ENCODE measurements around the gene EEPD1.

Gene EEPD1

DNA sequence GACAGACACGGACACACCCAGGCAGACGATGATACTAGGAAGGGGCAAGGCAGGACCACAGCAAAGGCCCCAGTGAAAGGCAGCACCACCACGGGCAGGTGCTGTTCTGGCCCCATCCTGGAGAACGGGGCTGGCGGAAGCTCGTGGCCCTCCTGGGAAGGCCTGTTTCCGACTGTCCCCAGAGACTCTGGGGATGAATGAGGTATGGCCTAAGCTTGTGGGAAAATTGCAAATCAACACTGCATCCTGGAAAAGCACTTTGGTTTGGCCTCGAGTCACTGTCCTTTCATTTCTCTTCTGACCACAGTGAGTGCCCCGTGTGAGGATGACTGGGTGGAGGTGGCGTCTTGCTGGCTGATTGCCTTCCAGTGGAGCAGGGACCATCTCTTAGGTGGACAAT is 155.0 kb downstream of the EEPD1 start:
- POLR2A ChIA-PET, result no interaction called here
- Histone ChIP-seq H3K27ac (ENCODE audit: extremely low read depth, low read depth, low read length) (no peak overlapping the region), H3K9me3 (ENCODE audit: control insufficient read depth, insufficient read depth, low read depth, low read length) (no peaks in the 10 kb centered on the region), H3K4me3 (ENCODE audit: low read depth, low read length) (no peak overlapping the region), H3K36me3 (ENCODE audit: control insufficient read depth in 2 of 2, insufficient read depth in 1 of 2, low read length in 2 of 2) (no peaks in the 10 kb centered on the region), H3K4me1 (ENCODE audit: control insufficient read depth, insufficient read depth, low read length) (peaks cover 11% of the 10 kb centered on the region)
- TF ChIP-seq ZNF707 (tag by site-specific recombination; IDR thresholded peaks at IDR 0.05) (no peak), ZNF521 (tag by site-specific recombination; IDR thresholded peaks at IDR 0.05) (no peak), ZNF747 (tag by site-specific recombination; IDR thresholded peaks at IDR 0.05) (no peak), ZNF701 (tag by site-specific recombination; IDR thresholded peaks at IDR 0.05) (no peak), ZNF623 (tag by site-specific recombination; IDR thresholded peaks at IDR 0.05) (no peak), ZNF138 (tag by site-specific recombination; IDR thresholded peaks at IDR 0.05; ENCODE audit: borderline replicate concordance) (no peak), CTCF (tag by site-specific recombination; IDR thresholded peaks at IDR 0.05) (no peak)
- CTCF ChIA-PET, result interaction anchor here (1.2 to 3.0 kb wide), 3 partner anchors 11 to 16 kb away, joined by 3 to 16 read pairs (median 6); no protein-coding TSS in a partner anchor

- H3K9me3 ChIP-seq (ENCODE audit: control insufficient read depth, insufficient read depth, low read depth, low read length), result no peaks in the 10 kb centered on the region
- no peak overlapping the region for H3K4me3 ChIP-seq (ENCODE audit: low read depth, low read length)
- ChIA-PET CTCF (interaction anchor here (3.0 kb wide), 1 partner anchor 9 kb away, joined by 16 read pairs; no protein-coding TSS in a partner anchor), POLR2A (no interaction called here)
- no peak for TF ChIP-seq ZFP41 (tag by site-specific recombination; IDR thresholded peaks at IDR 0.05; ENCODE audit: borderline replicate concordance)
- TF ChIP-seq RBAK (tag by site-specific recombination; IDR thresholded peaks at IDR 0.05), result no peak
- TF ChIP-seq OSR2 (tag by site-specific recombination; IDR thresholded peaks at IDR 0.05), result no peak
- TF ChIP-seq, protein P1, sequence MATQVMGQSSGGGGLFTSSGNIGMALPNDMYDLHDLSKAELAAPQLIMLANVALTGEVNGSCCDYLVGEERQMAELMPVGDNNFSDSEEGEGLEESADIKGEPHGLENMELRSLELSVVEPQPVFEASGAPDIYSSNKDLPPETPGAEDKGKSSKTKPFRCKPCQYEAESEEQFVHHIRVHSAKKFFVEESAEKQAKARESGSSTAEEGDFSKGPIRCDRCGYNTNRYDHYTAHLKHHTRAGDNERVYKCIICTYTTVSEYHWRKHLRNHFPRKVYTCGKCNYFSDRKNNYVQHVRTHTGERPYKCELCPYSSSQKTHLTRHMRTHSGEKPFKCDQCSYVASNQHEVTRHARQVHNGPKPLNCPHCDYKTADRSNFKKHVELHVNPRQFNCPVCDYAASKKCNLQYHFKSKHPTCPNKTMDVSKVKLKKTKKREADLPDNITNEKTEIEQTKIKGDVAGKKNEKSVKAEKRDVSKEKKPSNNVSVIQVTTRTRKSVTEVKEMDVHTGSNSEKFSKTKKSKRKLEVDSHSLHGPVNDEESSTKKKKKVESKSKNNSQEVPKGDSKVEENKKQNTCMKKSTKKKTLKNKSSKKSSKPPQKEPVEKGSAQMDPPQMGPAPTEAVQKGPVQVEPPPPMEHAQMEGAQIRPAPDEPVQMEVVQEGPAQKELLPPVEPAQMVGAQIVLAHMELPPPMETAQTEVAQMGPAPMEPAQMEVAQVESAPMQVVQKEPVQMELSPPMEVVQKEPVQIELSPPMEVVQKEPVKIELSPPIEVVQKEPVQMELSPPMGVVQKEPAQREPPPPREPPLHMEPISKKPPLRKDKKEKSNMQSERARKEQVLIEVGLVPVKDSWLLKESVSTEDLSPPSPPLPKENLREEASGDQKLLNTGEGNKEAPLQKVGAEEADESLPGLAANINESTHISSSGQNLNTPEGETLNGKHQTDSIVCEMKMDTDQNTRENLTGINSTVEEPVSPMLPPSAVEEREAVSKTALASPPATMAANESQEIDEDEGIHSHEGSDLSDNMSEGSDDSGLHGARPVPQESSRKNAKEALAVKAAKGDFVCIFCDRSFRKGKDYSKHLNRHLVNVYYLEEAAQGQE (tag by site-specific recombination; IDR thresholded peaks at IDR 0.05), result no peak
- TF ChIP-seq ZFP37 (tag by site-specific recombination; IDR thresholded peaks at IDR 0.05), result no peak
- TF ChIP-seq, protein P2, sequence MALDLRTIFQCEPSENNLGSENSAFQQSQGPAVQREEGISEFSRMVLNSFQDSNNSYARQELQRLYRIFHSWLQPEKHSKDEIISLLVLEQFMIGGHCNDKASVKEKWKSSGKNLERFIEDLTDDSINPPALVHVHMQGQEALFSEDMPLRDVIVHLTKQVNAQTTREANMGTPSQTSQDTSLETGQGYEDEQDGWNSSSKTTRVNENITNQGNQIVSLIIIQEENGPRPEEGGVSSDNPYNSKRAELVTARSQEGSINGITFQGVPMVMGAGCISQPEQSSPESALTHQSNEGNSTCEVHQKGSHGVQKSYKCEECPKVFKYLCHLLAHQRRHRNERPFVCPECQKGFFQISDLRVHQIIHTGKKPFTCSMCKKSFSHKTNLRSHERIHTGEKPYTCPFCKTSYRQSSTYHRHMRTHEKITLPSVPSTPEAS (tag by site-specific recombination; IDR thresholded peaks at IDR 0.05), result no peak
- TF ChIP-seq KLF10 (tag by site-specific recombination; IDR thresholded peaks at IDR 0.05), result no peak
- no peak for TF ChIP-seq ZNF585B (tag by site-specific recombination; IDR thresholded peaks at IDR 0.05)
- TF ChIP-seq ZNF362 (tag by site-specific recombination; IDR thresholded peaks at IDR 0.05), result no peak
- no peak for TF ChIP-seq ZNF280C (tag by site-specific recombination; IDR thresholded peaks at IDR 0.05)
- TF ChIP-seq ZBTB17 (tag by site-specific recombination; IDR thresholded peaks at IDR 0.05), result no peak
- no peak for TF ChIP-seq ZNF654 (tag by site-specific recombination; IDR thresholded peaks at IDR 0.05; ENCODE audit: low read depth)
- no peak for TF ChIP-seq ZNF221 (tag by site-specific recombination; IDR thresholded peaks at IDR 0.05; ENCODE audit: borderline replicate concordance)
- no peak overlapping the region for H3K27ac ChIP-seq (ENCODE audit: extremely low read depth, low read depth, low read length)
- H3K36me3 ChIP-seq (ENCODE audit: control insufficient read depth in 2 of 2, insufficient read depth in 1 of 2, low read length in 2 of 2), result no peaks in the 10 kb centered on the region
- no peaks in the 10 kb centered on the region for H3K4me1 ChIP-seq (ENCODE audit: control insufficient read depth, insufficient read depth, low read length)
Observed at GRCh38 chr7:36309301-36309700, 156.2 kb downstream of the EEPD1 start.
